A673 (cell line): ENCODE results near the gene STPG4.

Experiments
- CTCF ChIP-seq: fragments of 300-800, 200-600 bp; sonication (generic); conservative IDR thresholded peaks from 2 replicates; pipeline ENCODE4 v1.5.1; 2017; ENCODE audit warnings: low read depth, mild to moderate bottlenecking, antibody characterized with exemption, low read length, moderate library complexity, mixed read lengths
- EZH2 ChIP-seq: fragments of 200-600 bp; sonication (generic); IDR thresholded peaks from 2 replicates; pipeline ENCODE4 v1.6.1; 2017; ENCODE audit warnings: borderline replicate concordance, low read depth, mild to moderate bottlenecking, mixed read lengths, antibody characterized with exemption, low read length; ENCODE audit not compliant: poor library complexity, severe bottlenecking

- TF ChIP-seq CTCF (no peak), EZH2 (no peak)
Observed at GRCh38 chr2:47177043-47177565, 22.0 kb upstream of the STPG4 start.
